ENCODE measurements around the gene SORCS2.

DNA sequence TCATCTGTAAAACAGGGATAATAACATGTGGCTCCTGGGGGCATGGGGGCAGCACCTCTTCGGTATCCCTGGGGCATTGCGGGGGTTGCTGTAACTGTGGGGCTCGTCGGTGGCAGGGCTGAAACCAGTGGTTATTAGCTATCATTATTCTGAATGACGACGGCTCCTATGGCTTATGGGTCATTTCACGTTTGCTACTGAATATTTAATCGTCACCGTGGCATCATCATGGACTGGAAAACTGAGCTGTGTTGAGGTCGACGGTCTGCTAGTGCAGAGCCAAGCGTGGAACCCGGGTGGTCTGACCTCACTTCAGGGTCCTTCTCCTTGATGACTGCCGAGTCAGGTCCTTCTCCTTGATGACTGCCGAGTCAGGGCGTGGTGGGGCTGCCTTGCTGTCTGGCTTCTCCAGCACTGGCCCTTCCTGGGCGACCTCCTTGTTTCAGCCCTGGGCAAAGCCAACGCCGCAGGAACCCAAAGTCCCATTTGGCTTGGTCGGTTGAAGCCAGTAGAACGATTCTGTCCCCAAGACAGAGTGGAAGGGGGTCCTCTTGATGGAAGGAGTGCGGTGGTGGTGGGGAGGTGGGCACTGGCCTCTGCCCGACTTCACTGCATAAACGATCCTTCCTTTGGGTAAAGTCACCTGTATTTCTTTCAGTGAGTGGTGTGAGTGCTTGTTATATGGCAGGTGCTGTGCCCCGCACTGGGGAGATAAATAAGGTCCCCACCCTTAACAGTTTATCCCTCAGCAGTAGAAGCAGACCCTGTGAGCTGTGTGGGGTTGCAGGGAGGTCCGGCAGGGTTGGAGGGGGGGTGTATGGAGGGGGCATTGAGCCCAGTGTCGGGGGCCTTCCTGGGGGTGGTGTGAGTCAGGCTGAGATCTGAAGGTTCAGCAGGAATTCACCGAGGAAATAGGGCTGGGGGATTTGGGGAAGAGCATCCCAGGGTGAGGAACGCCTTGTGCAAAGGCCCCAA is 201.6 kb downstream of the SORCS2 start:
- TF ChIP-seq, protein P1, sequence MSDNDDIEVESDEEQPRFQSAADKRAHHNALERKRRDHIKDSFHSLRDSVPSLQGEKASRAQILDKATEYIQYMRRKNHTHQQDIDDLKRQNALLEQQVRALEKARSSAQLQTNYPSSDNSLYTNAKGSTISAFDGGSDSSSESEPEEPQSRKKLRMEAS (IDR thresholded peaks at IDR 0.05; ENCODE audit: low read depth, low read length), result no peak
- TF ChIP-seq, protein P2, sequence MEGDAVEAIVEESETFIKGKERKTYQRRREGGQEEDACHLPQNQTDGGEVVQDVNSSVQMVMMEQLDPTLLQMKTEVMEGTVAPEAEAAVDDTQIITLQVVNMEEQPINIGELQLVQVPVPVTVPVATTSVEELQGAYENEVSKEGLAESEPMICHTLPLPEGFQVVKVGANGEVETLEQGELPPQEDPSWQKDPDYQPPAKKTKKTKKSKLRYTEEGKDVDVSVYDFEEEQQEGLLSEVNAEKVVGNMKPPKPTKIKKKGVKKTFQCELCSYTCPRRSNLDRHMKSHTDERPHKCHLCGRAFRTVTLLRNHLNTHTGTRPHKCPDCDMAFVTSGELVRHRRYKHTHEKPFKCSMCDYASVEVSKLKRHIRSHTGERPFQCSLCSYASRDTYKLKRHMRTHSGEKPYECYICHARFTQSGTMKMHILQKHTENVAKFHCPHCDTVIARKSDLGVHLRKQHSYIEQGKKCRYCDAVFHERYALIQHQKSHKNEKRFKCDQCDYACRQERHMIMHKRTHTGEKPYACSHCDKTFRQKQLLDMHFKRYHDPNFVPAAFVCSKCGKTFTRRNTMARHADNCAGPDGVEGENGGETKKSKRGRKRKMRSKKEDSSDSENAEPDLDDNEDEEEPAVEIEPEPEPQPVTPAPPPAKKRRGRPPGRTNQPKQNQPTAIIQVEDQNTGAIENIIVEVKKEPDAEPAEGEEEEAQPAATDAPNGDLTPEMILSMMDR (IDR thresholded peaks at IDR 0.05; ENCODE audit: low read depth, low read length), result no peak
